Esophagus muscularis mucosa (tissue), 4 donors: ENCODE data around the gene CLDN5. TPM values are rescaled to one million over a fixed set of nuclear protein-coding genes. Genes with fewer than 3 reads are reported as not detected.

ENCODE experiments used
- DNase-seq: peaks from one replicate; pipeline ENCODE4 v3.0.0-alpha.2; 2017; ENCODE audit errors: extremely low spot score
- H3K27ac ChIP-seq, 4 donors: fragments of 200-600 bp; sonication (generic); replicated peaks in 1 of 4; 1 replicate in 3 of 4; 2 replicates in 1 of 4; pipeline ENCODE4 v1.5.1; 2016 to 2019; ENCODE audit warnings: mild to moderate bottlenecking in 1 of 4
- H3K27me3 ChIP-seq, 4 donors: fragments of 200-600 bp; sonication (generic); one replicate each; pipeline versions ENCODE4 v1.5.1 to v1.6.0; 2016 to 2019
- H3K36me3 ChIP-seq, 4 donors: fragments of 200-600 bp; sonication (generic); one replicate each; pipeline ENCODE4 v1.5.1; 2016 to 2019
- H3K4me1 ChIP-seq, 4 donors: fragments of 200-600 bp; sonication (generic); one replicate each; pipeline ENCODE4 v1.5.1; 2016 to 2019
- H3K4me3 ChIP-seq, 4 donors: fragments of 200-600 bp; sonication (generic); 1 replicate in 2 of 4; 2 replicates in 2 of 4; pipeline ENCODE4 v1.5.1; 2016 to 2019; ENCODE audit warnings: mild to moderate bottlenecking in 4 of 4, moderate library complexity in 1 of 4
- H3K9me3 ChIP-seq, 4 donors: fragments of 200-600 bp; sonication (generic); 1 replicate in 3 of 4; 2 replicates in 1 of 4; pipeline ENCODE4 v1.5.1; 2016 to 2019
- CTCF ChIP-seq, 3 experiments: fragments of 200-600 bp in 2 of 3; fragments of 450-650 bp in 1 of 3; sonication (generic) in 2 of 3; IDR thresholded peaks; one replicate each; pipeline ENCODE4 v1.5.1; 2017 to 2019; ENCODE audit warnings: antibody characterized with exemption in 3 of 3, mild to moderate bottlenecking in 2 of 3, moderate library complexity in 1 of 3
- EP300 ChIP-seq: sonication (generic); formaldehyde crosslinking; IDR thresholded peaks from one replicate; pipeline ENCODE4 v1.6.1; 2017; ENCODE audit warnings: antibody characterized with exemption
- POLR2A ChIP-seq: fragments of 450-650 bp; IDR thresholded peaks from one replicate; pipeline ENCODE4 v1.6.1; 2017; ENCODE audit warnings: antibody characterized with exemption, moderate library complexity, mild to moderate bottlenecking, low read depth
- POLR2AphosphoS5 ChIP-seq, 2 donors: sonication (generic); formaldehyde crosslinking; IDR thresholded peaks; one replicate each; pipeline ENCODE4 v1.6.1; 2017; ENCODE audit warnings: antibody characterized with exemption in 2 of 2
- WGBS: methylation state at CpG from one replicate; pipeline ENCODE4 v1.1.5; 2018; 5-methylcytosine and 5-hydroxymethylcytosine counted together
- intact Hi-C: fragments of 100-400 bp; cut with DNase I; formaldehyde crosslinking; loops from one replicate; pipeline ENCODE4 v1.15.1; 2023
- total RNA-seq, 4 donors: library from RNA; depleted of rRNA; stranded (reverse); fragments of >200 nt; gene quantifications; one replicate each; pipeline versions ENCODE4 v1.1.0 to v1.2.1, GENCODE V29; 2016

Gene CLDN5
- total RNA-seq, 4 donors from 2014 or later: 39.9 to 209 (median 147) TPM

- Histone ChIP-seq H3K27me3 (peaks cover 0 to 88% (median 19%) of the 10 kb centered on the region in 4 donors), H3K36me3 (no peaks in the 10 kb centered on the region), H3K9me3 (no peaks in the 10 kb centered on the region), H3K27ac (peak overlapping the region in 3 of 4 donors; percentile 70 to 78 (median 72)), H3K4me3 (no peak overlapping the region), H3K4me1 (peaks cover 21 to 41% (median 27%) of the 10 kb centered on the region in 4 donors)
- intact Hi-C loops: no loop called here
- WGBS: 96% methylated on average over 11 of the region's 11 CpGs
- DNase-seq: no peak
- TF ChIP-seq CTCF (IDR thresholded peaks at IDR 0.05) (no peak), POLR2AphosphoS5 (IDR thresholded peaks at IDR 0.05) (no peak), EP300 (no peak), POLR2A (no peak)
Observed at GRCh38 chr22:19526076-19526701, 2.0 kb upstream of the CLDN5 start.

- no peak overlapping the region for H3K4me3 ChIP-seq
- peaks cover 21 to 41% (median 27%) of the 10 kb centered on the region in 4 donors for H3K4me1 ChIP-seq
- no peaks in the 10 kb centered on the region for H3K36me3 ChIP-seq
- peaks cover 0 to 83% (median 19%) of the 10 kb centered on the region in 4 donors for H3K27me3 ChIP-seq
- WGBS: 88% methylated on average over 2 of the region's 3 CpGs
- no peak for TF ChIP-seq POLR2A
- no peak for TF ChIP-seq CTCF (IDR thresholded peaks at IDR 0.05)
- no peak for TF ChIP-seq POLR2AphosphoS5 (IDR thresholded peaks at IDR 0.05)
- H3K9me3 ChIP-seq: no peaks in the 10 kb centered on the region
- peak overlapping the region; percentile 52 to 78 (median 71) for H3K27ac ChIP-seq
- no peak for DNase-seq
- intact Hi-C loops: no loop called here
Observed at GRCh38 chr22:19525666-19526065, 1.5 kb upstream of the CLDN5 start.

GRCh38 chr22:19525116-19525660 is 978 bp upstream of the CLDN5 start:
- Histone ChIP-seq H3K27ac (peak overlapping the region; percentile 52 to 78 (median 71)), H3K4me1 (peaks cover 21 to 41% (median 27%) of the 10 kb centered on the region in 4 donors), H3K27me3 (peaks cover 0 to 78% (median 19%) of the 10 kb centered on the region in 4 donors), H3K4me3 (peak overlapping the region; percentile 46 to 59 (median 48)), H3K9me3 (no peaks in the 10 kb centered on the region), H3K36me3 (no peaks in the 10 kb centered on the region)
- peak; percentile 52 to 65 for TF ChIP-seq POLR2AphosphoS5 (IDR thresholded peaks at IDR 0.05)
- TF ChIP-seq CTCF (IDR thresholded peaks at IDR 0.05): no peak
- no peak for DNase-seq
- 58% methylated on average over 5 of the region's 15 CpGs for WGBS
- intact Hi-C loops: no loop called here

GRCh38 chr22:19523240-19524169 is 705 bp downstream of the CLDN5 start:
- peak overlapping the region; percentile 53 to 78 (median 60) for H3K27ac ChIP-seq
- intact Hi-C loops: no loop called here
- no peaks in the 10 kb centered on the region for H3K36me3 ChIP-seq
- no peak for DNase-seq
- no peaks in the 10 kb centered on the region for H3K9me3 ChIP-seq
- peaks cover 0 to 64% (median 19%) of the 10 kb centered on the region in 4 donors for H3K27me3 ChIP-seq
- 4% methylated on average over 12 of the region's 99 CpGs for WGBS
- peak overlapping the region; percentile 46 to 59 (median 48) for H3K4me3 ChIP-seq
- peaks cover 21 to 41% (median 27%) of the 10 kb centered on the region in 4 donors for H3K4me1 ChIP-seq
- TF ChIP-seq EP300 (no peak), POLR2AphosphoS5 (IDR thresholded peaks at IDR 0.05) (no peak), POLR2A (no peak), CTCF (IDR thresholded peaks at IDR 0.05) (no peak)
